Measurements from ENCODE around the gene TASOR2.

Gene TASOR2

DNA sequence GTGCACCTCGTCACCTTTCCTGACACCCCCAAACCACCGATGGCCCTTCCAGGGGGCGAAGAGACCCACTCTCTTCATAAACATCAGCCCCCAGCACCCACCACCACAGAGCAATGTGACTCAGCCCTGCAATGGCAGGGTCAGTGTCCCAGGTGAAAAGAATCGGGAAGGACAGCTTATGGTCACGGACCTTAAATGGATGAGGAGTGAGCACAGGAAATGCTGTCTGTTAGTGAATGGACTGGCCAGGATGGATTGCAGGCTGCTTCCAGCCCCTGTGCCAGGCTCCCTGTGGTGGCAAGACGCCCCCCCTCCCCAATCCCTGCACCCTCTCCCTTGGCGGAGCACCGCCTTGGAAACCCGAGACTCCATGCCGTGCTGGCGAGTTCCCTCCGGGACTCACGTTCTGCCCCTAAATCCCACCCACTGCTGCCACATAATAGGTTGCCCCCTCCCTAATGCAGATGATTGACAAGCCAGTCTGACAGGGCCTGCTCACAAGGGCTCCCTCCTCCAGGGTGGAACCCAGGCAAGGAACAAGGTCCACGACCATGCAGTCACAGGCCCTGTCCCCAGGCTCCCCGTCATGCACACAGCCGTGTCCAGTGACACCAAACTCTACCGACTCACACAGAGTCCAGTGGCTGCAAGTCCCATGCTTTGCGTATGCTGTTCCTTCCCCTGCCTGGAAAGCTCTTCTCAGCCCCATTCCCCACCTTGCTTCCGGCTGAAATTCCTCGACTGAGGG, 25.6 kb upstream of the TASOR2 start:
- H3K36me3 ChIP-seq (ENCODE audit: control insufficient read depth, insufficient read depth, low read length) = no peaks in the 10 kb centered on the region
- TF ChIP-seq, protein P1, sequence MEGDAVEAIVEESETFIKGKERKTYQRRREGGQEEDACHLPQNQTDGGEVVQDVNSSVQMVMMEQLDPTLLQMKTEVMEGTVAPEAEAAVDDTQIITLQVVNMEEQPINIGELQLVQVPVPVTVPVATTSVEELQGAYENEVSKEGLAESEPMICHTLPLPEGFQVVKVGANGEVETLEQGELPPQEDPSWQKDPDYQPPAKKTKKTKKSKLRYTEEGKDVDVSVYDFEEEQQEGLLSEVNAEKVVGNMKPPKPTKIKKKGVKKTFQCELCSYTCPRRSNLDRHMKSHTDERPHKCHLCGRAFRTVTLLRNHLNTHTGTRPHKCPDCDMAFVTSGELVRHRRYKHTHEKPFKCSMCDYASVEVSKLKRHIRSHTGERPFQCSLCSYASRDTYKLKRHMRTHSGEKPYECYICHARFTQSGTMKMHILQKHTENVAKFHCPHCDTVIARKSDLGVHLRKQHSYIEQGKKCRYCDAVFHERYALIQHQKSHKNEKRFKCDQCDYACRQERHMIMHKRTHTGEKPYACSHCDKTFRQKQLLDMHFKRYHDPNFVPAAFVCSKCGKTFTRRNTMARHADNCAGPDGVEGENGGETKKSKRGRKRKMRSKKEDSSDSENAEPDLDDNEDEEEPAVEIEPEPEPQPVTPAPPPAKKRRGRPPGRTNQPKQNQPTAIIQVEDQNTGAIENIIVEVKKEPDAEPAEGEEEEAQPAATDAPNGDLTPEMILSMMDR (IDR thresholded peaks at IDR 0.05; ENCODE audit: insufficient read depth, low read length, poor library complexity, severe bottlenecking) = no peak
- no peak for DNase-seq (ENCODE audit: extremely low read depth, insufficient read length)
- H3K27me3 ChIP-seq (replicated peaks; ENCODE audit: control insufficient read depth, insufficient read depth, low read length) = peaks cover 6% of the 10 kb centered on the region
- no peak overlapping the region for H3K4me3 ChIP-seq (replicated peaks; ENCODE audit: low read depth, low read length)

DNA sequence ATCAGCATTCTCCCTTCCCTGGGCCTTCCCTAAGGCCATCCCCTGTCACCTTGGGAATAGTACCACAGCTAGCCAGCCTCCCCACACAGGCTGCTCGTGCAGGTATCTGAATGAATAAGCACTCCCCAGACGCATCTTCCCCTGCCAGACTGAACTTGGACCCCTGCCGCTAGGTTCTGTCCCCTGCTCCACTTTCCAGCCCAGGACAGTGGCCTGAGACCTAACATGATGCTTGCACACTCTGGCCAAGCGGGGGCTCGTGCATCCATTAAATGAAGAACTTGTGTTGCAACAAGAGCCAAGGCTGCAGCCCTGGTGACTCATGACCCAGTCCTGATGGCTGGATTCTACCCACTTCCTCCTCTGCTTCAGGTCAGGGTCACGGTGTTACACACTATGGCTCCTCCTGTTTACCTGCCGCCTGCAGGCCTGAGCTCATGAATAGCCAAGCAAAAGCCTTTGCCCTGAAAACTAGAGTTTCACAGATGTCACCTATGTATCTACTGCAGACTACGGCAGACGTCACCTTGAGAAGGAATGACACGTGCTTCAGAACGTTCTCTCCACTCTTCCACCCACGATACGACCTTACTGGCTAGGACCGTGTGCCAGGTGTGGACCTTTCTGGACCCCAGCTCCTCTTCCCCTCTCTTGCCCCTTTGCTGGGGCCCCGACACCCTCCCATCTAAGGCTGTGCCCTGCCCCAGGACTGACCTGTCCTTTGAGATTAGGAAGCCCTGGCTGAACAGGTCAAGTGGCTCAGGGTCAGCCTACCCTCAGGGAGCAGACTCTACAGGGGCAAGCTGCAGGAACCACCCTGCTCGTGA, 24.7 kb upstream of the TASOR2 start:
- Histone ChIP-seq H3K4me3 (replicated peaks; ENCODE audit: low read depth, low read length) (no peak overlapping the region), H3K27me3 (replicated peaks; ENCODE audit: control insufficient read depth, insufficient read depth, low read length) (peaks cover 6% of the 10 kb centered on the region), H3K36me3 (ENCODE audit: control insufficient read depth, insufficient read depth, low read length) (no peaks in the 10 kb centered on the region)
- no peak for DNase-seq (ENCODE audit: extremely low read depth, insufficient read length)
- TF ChIP-seq, protein P1 (IDR thresholded peaks at IDR 0.05; ENCODE audit: insufficient read depth, low read length, poor library complexity, severe bottlenecking) = no peak

DNA sequence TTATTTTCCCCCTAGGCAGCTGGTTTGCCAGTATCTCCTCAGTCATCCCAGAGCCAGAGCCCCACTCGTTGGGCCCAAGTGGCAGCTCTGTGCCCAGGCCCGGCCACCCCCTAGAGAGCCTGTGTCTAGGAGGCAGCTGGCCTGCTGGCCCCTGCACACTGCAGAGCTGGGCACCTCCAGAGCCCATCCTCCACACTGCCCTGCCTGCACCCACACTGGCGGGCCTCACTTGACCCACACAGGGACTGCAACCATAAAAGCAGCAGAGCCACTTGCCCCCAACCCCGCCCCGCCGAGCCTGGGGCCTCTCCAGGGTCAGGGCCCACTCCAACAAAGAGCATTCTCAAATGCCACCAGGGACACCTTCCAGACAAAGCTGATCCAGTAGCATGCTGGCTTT, 23.6 kb upstream of the TASOR2 start:
- Histone ChIP-seq H3K27me3 (replicated peaks; ENCODE audit: control insufficient read depth, insufficient read depth, low read length) (peaks cover 6% of the 10 kb centered on the region), H3K36me3 (ENCODE audit: control insufficient read depth, insufficient read depth, low read length) (no peaks in the 10 kb centered on the region), H3K4me3 (replicated peaks; ENCODE audit: low read depth, low read length) (no peak overlapping the region)
- no peak for DNase-seq (ENCODE audit: extremely low read depth, insufficient read length)
- TF ChIP-seq, protein P1 (IDR thresholded peaks at IDR 0.05; ENCODE audit: insufficient read depth, low read length, poor library complexity, severe bottlenecking) = no peak

DNA sequence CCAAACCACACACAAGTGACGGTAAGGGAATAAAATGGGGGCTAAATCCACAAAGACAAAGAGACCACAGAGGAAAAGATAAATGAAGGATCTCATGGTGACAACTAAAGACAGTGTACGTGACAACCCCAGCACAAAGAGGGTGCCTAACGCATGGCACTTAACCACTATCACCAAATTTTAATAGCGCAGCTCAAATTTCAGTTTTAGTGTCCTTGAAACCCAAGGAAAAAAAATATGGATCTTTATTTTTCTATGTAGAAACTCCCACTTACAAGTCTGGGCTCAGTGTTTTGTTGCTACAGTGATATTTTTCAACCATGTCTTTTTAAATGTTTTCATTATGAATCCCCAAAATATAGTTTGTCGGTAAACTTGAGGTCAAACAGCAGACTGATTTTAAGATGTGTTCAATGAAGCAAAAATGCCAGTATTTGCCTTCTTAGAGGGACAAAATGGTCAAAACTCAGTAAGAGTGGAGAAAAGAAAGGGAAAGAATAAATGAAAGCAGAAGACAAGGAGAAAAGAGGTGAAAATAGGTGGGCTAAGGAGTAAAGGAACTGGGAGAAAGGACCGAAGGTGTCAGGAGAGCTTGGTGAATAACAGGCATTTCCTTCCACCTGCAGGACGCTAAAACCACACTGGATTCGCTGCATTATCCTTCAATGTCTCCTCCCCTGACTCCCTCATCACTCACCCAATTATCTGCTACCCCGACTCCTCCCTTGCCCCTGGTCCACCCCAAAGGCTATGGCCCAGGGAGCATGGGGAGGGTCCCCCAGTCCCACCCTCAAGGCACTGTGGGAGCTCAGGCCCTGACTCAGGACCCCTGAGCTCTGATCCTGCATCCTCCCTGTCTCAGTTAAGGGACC, 21.7 kb upstream of the TASOR2 start:
- H3K4me3 ChIP-seq (replicated peaks; ENCODE audit: low read depth, low read length) = no peak overlapping the region
- no peak for DNase-seq (ENCODE audit: extremely low read depth, insufficient read length)
- TF ChIP-seq, protein P1 (IDR thresholded peaks at IDR 0.05; ENCODE audit: insufficient read depth, low read length, poor library complexity, severe bottlenecking) = no peak
- H3K36me3 ChIP-seq (ENCODE audit: control insufficient read depth, insufficient read depth, low read length) = no peaks in the 10 kb centered on the region
- H3K27me3 ChIP-seq (replicated peaks; ENCODE audit: control insufficient read depth, insufficient read depth, low read length) = peaks cover 9% of the 10 kb centered on the region

DNA sequence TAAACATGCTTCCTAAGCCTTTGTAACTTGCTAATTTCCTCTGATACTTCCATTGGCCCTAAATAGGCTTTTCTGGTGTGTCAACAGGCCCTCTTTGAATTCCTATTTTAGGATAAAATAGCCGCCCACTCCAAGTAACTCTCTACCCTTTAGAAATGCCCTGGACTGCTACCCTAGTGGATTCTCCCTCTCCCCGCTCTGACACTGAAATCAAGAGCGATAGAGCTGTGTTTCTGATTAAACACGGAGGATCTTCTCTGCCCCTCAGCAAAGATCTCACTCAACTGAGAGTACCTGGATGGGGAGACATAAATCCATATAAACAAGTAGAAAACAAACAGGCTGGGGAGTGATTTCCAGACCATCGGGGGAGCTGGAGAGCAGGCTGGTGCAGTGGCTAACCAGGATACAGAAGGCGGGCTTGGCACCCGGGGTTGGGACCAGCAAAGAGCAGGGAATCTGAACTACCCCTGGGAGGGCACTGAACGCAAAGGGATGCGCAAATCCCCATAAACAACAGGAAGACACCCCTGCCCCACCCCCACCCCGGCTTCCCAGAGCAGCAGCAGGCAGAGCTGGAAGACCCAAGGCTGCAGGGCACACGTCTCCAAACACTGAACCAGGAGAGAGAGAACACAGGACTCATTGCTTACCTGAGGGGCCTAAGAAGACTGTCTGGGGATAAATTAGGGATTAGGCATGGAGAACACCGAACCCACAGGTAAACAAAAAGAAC, 20.8 kb upstream of the TASOR2 start:
- no peaks in the 10 kb centered on the region for H3K36me3 ChIP-seq (ENCODE audit: control insufficient read depth, insufficient read depth, low read length)
- H3K4me3 ChIP-seq (replicated peaks; ENCODE audit: low read depth, low read length) = no peak overlapping the region
- TF ChIP-seq, protein P1 (IDR thresholded peaks at IDR 0.05; ENCODE audit: insufficient read depth, low read length, poor library complexity, severe bottlenecking) = no peak
- peaks cover 9% of the 10 kb centered on the region for H3K27me3 ChIP-seq (replicated peaks; ENCODE audit: control insufficient read depth, insufficient read depth, low read length)
- no peak for DNase-seq (ENCODE audit: extremely low read depth, insufficient read length)
